Measurements from ENCODE around the gene PELI1. TPM values are rescaled to one million over a fixed set of nuclear protein-coding genes. Genes with fewer than 3 reads are reported as not detected.

The PELI1 gene
- total RNA-seq, 2 donors from 2014 or later, result 23.4 to 30.7 TPM

DNA sequence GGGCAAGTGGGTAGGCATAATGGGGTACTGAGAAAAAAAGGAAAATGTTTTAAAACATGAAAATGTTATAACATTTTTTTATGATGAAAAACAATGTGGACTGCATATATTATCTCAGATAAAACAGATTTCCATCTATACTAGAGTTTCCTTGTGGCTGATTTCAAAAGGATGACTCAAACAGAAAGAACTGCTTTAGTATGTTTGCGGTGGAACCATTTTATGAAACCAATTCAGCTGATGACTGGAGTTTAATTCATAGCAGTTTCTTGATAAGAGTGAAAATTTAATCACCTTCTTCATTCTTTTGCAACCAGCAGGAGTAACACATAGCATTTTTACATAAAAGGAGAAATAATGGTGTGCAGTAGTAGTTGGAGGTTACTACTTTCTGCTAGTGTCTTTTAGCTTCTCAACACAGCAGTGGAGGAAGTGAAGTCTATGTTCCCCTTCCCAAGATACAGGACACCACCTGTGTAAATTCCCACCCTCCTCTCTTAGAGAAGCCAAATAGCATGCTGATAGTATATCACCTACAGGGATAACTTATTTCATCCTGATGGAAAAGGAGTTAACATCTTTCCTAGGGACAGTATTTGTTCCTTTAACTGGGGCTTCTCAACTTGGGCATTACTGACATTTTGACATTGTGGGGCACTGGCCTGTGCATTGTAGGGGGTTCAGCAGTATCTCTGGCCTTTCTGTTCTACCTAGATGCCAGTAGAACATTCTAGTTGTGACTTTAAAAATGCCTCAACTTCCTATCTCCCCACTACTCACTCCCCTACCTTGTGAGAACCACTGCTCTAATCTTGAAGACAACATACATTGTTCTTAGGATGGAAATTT, 29.9 kb downstream of the PELI1 start:
- Histone ChIP-seq H3K4me3 (no peak overlapping the region), H3K4me1 (ENCODE audit: control insufficient read depth in 1 of 2, low read depth in 2 of 2) (peaks cover 26 to 38% of the 10 kb centered on the region in 2 donors), H3K9me3 (no peaks in the 10 kb centered on the region), H3K27me3 (replicated peaks; ENCODE audit: insufficient read depth) (no peaks in the 10 kb centered on the region), H3K36me3 (no peaks in the 10 kb centered on the region), H3K27ac (no peak overlapping the region)
- TF ChIP-seq, protein P1, sequence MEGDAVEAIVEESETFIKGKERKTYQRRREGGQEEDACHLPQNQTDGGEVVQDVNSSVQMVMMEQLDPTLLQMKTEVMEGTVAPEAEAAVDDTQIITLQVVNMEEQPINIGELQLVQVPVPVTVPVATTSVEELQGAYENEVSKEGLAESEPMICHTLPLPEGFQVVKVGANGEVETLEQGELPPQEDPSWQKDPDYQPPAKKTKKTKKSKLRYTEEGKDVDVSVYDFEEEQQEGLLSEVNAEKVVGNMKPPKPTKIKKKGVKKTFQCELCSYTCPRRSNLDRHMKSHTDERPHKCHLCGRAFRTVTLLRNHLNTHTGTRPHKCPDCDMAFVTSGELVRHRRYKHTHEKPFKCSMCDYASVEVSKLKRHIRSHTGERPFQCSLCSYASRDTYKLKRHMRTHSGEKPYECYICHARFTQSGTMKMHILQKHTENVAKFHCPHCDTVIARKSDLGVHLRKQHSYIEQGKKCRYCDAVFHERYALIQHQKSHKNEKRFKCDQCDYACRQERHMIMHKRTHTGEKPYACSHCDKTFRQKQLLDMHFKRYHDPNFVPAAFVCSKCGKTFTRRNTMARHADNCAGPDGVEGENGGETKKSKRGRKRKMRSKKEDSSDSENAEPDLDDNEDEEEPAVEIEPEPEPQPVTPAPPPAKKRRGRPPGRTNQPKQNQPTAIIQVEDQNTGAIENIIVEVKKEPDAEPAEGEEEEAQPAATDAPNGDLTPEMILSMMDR (IDR thresholded peaks at IDR 0.05), result no peak
- DNase-seq (ENCODE audit: low spot score), result no peak
- no peak for ATAC-seq (ENCODE audit: insufficient number of reproducible peaks, low FRiP score, low read depth)

DNA sequence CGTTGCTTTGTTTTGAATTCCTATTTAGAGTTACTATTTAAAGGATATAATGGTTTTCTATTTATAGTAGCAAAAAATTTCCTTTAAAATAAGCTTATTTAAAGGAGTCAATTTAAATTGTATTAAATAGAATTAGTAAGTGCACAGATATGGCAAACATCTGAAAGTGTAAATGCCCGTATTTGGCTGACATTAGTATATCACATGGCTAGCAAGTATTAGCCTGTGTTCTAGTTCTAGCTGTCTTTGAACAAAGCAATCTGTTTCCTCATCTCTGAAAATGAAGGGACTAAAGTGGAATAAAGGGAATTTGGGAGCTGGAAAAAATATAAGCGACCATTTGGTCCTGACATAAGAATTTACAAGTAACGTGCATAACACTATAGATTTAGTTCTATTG, 32.2 kb downstream of the PELI1 start:
- ATAC-seq (ENCODE audit: insufficient number of reproducible peaks, low FRiP score, low read depth) (no peak), DNase-seq (ENCODE audit: low spot score) (no peak)
- H3K4me3 ChIP-seq, result no peak overlapping the region
- H3K9me3 ChIP-seq, result no peaks in the 10 kb centered on the region
- H3K27me3 ChIP-seq (replicated peaks; ENCODE audit: insufficient read depth), result no peaks in the 10 kb centered on the region
- H3K36me3 ChIP-seq, result no peaks in the 10 kb centered on the region
- H3K27ac ChIP-seq, result no peak overlapping the region
- peaks cover 30 to 41% of the 10 kb centered on the region in 2 donors for H3K4me1 ChIP-seq (ENCODE audit: control insufficient read depth in 1 of 2, low read depth in 2 of 2)
- TF ChIP-seq, protein P1 (IDR thresholded peaks at IDR 0.05), result no peak

DNA sequence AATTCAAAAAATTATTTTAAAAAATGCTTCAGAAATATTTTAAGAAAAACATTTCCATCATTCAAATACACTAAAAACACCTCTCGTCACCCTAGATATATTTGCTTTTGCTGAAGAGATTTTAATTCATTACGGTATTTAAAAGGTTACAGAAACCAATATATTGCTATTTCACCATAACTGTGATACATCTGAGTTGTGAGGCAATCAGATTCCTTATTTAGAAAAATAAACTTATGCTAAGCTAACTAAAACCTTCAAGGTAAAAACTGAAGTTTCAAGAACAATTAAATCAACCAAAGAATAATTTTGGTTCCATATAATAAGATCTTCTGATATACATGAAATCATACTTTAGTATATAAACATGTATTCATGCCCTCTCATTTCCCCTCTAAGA, 32.8 kb downstream of the PELI1 start:
- Histone ChIP-seq H3K4me3 (no peak overlapping the region), H3K36me3 (no peaks in the 10 kb centered on the region), H3K4me1 (ENCODE audit: control insufficient read depth in 1 of 2, low read depth in 2 of 2) (peaks cover 26 to 37% of the 10 kb centered on the region in 2 donors), H3K9me3 (no peaks in the 10 kb centered on the region), H3K27ac (no peak overlapping the region), H3K27me3 (replicated peaks; ENCODE audit: insufficient read depth) (no peaks in the 10 kb centered on the region)
- TF ChIP-seq, protein P1 (IDR thresholded peaks at IDR 0.05), result no peak
- DNase-seq (ENCODE audit: low spot score) (no peak), ATAC-seq (ENCODE audit: insufficient number of reproducible peaks, low FRiP score, low read depth) (no peak)

DNA sequence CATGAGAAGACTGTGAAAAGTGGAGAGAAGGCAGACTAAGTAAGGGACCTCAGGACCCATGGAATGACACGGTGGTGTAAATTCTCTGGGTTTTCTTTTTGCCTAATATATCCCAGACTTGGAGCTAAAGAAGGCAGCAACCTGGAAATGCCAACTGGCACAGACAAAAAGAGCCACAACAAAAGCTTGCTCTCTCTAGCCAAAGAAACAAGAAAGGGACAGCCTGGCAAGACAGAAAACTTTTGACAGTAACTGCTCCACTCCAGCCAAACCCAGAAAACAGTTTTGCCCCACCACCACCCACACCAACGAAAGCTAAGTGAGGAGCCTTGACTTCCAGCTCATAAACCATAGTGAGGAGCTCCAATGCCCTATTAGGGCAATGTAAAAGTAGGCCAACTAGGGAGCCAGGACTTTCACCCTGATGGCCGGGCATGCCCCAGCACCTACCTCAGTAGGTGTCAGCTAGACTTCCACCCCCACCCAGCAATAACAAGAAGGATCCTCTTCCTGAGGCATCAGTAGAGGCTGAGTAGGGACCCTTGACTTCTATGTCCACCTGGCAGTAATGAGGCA, 35.5 kb downstream of the PELI1 start:
- Histone ChIP-seq H3K4me3 (no peak overlapping the region), H3K9me3 (no peaks in the 10 kb centered on the region), H3K36me3 (no peaks in the 10 kb centered on the region), H3K4me1 (ENCODE audit: control insufficient read depth in 1 of 2, low read depth in 2 of 2) (peaks cover 13 to 21% of the 10 kb centered on the region in 2 donors), H3K27ac (no peak overlapping the region), H3K27me3 (replicated peaks; ENCODE audit: insufficient read depth) (no peaks in the 10 kb centered on the region)
- ATAC-seq (ENCODE audit: insufficient number of reproducible peaks, low FRiP score, low read depth) (no peak), DNase-seq (ENCODE audit: low spot score) (no peak)
- TF ChIP-seq, protein P1 (IDR thresholded peaks at IDR 0.05), result no peak

DNA sequence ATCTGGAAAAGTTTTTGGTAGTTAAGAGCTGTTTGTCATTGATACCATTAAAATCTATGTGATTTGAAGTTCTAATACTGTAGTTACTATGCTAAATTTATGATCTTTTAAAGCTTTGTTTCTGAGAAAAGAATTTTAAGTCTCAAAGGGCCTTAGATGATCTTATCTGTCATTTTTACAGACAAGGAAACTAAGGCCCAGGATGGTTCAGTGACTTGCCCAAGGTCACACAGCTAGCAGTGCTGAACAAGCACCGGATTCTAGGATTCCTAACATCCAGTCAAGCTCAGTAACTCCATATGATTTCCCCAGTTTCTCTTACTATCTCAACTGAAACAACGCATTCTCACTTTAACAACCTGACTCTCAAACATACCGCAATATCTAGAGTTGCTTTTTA, 37.7 kb downstream of the PELI1 start:
- no peak overlapping the region for H3K27ac ChIP-seq
- ATAC-seq (ENCODE audit: insufficient number of reproducible peaks, low FRiP score, low read depth), result no peak
- TF ChIP-seq, protein P1 (IDR thresholded peaks at IDR 0.05), result no peak

More for the DNA sequence above, 37.7 kb downstream of the PELI1 start:
- peaks cover 6 to 15% of the 10 kb centered on the region in 2 donors for H3K4me1 ChIP-seq (ENCODE audit: control insufficient read depth in 1 of 2, low read depth in 2 of 2)
- H3K4me3 ChIP-seq, result no peak overlapping the region
- H3K9me3 ChIP-seq, result no peaks in the 10 kb centered on the region
- H3K36me3 ChIP-seq, result no peaks in the 10 kb centered on the region
- no peaks in the 10 kb centered on the region for H3K27me3 ChIP-seq (replicated peaks; ENCODE audit: insufficient read depth)
- DNase-seq (ENCODE audit: low spot score), result no peak
